Stimulated activated CD4-positive, alpha-beta T cell treated with anti-CD3 and anti-CD28 coated beads, Interleukin-15, amount 100 ng/mL, for 1 hour (primary cell): ENCODE data around the gene RBMS3.

Source experiments
- DNase-seq, 2 donors: peaks; one replicate each; pipeline ENCODE4 v3.0.0-alpha.2; 2020; ENCODE audit warnings: low read depth in 1 of 2, low spot score in 1 of 2

The RBMS3 gene

DNA sequence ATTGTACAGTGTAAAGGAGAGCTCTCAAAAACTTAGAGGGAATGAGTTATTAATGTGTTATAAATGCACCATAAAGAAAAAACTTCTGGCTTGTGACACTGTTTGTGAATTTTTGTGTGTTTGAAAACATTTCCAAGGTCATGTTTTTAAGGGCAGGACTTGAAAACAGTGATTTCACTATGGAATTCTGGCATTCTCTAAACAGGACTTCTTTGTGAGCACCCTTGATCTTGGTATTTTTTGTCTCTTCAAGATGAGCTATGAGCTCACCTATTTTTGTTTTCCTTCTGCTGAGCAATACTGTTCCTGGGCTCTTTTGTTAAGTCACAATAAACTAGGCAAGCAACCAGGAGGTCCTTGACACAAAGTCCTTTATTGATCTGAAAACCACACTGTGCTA lies 284.4 kb downstream of the RBMS3 start:
- no peak for DNase-seq

DNA sequence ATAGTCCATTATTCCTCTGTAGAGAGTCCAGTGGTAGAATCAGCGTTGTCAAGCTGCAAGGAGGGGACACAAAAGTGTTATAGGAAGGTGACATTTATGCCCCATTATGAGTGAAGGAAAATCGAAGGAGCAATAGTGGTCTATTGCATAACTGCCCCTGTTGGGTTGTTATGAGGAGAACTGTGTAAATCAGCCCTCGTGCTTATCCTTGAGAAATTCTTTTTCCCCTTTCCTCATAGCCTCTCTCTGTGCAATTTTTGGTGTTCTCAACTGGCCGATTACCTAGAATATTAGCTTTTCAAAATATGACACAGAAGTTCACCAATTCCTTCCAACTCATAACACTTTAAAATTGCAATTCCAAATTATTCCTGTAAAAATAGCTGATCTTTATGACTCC lies 286.6 kb downstream of the RBMS3 start:
- DNase-seq, result no peak

DNA sequence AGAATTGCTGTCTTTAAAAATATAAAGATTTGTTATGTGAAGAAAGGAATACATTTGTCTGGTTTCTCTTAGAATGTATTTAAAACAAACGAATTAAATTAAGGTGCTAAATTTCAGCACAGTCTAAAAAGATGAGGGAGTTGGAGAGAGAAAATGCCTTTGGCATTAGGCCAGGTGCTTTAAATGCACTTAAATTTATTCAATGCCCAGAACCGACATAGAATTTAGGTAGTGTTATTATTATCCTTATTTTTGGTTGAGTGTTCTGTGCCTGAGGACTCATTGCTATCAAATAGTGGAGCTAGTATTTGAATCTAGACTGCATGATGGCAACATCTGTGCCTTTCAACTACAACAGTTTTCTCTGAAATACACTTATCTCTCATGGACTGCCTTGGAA lies 287.5 kb downstream of the RBMS3 start:
- no peak for DNase-seq

DNA sequence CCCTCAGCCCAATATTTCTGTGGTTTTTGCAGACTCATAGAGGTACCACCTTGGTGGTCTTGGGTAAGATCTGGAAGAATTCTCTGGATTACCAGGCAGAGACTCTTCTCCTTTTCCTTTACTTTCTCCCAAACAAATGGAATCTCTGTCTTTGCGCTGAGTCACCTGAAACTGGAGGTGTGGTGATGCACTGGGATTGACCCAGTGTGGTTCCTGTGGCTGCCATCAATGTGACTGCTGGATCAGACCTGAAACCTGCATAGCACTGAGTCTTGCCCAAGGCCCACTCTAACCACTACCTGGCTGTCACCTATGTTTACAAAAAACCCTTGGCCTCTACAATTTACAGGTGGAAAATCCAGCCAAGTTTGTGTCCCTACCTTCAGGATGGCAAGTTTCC lies 295.3 kb downstream of the RBMS3 start:
- DNase-seq, result no peak

DNA sequence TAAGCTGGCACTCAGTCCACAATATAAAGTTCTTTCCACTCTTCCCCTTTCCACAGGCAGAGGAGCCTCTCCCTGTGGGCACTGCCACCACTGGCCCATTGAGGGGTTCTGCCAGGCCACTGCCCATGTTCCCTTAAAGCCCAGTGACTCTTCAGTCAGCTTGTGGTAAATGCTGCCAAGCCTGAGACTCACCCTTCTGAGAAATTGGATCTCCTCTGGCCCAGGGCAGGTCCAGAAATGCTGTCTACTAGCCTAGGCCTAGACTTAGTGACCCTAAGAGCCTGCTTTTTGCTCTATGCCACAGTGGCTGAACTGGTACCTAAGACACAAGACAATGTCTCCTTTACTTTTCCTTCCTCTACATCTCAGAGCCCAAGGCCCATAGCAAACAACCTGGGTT lies 295.8 kb downstream of the RBMS3 start:
- DNase-seq, result no peak

DNA sequence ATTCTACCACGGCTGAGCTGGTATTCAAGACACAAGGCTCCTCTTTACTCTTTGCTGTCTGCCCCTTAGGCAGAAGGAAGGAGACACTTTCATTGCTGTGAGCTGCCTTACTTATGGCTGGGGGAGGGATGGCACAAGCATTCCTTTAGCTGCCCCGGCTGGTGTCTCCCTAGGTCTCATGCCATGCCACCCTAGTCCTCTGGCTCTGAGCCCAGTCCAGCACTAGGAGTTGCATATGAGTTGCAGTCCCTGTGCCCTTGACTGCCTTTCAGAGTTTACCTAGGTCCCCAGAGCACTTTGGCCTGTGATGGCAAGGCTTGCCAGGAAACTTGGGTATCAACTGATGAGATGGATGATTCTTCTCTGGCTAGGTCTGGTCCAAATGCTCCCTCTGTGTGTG lies 296.4 kb downstream of the RBMS3 start:
- no peak for DNase-seq

DNA sequence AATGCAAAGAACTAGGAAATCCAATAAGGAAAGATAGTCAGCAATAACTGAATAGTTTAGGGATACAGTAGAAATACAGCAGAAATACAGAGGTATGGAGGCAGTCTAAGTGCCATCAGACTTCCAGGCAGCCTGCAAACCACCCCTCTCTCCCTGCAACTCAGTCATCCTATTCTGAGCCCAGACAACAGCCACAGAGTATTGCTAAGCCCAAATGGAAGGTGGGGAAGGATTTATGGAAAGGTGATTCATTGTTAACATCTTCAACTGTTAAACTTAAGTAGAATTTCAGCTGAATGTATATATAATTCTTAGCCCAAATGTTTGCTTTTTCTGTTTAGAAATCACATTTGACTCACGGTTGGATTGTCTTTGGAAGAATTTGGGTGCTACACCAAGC lies 300.4 kb downstream of the RBMS3 start:
- no peak for DNase-seq

DNA sequence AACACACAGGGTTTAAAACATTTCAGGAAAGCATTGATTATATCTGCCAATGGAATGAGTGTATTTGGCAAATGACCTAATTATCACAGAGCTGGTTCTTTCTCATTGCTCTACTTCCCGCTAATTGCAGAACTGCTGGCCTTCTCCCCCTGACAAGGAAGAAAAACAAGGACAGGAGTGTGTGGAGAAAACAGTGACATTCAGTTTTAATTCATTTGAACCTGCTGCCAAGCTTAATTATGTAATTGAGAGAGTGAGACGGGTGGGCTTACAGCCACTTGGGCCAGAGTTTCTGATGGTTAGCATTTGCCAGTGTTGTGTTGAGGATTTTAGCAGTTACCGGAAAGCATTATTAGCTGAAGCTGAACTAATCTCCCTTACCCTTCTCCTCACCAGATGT lies 301.4 kb downstream of the RBMS3 start:
- DNase-seq, result no peak

DNA sequence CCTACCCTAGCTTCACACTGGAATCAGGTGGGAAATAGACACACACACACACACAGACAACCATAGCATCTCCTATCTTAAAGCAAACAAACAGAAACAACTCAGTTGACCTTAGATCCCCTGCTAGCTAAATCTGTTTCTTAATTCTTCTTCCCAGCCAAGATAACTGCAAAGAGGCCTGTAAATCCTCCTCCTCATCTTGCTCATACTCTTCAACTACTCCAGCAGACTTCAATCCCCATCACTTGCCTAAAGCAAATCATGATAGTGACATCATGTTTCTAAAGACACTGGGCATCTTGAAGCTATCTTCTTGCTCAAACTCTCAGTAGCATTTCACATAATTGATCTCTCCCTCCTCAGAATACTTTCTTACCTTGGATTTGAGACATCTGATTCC lies 303.0 kb downstream of the RBMS3 start:
- no peak for DNase-seq

DNA sequence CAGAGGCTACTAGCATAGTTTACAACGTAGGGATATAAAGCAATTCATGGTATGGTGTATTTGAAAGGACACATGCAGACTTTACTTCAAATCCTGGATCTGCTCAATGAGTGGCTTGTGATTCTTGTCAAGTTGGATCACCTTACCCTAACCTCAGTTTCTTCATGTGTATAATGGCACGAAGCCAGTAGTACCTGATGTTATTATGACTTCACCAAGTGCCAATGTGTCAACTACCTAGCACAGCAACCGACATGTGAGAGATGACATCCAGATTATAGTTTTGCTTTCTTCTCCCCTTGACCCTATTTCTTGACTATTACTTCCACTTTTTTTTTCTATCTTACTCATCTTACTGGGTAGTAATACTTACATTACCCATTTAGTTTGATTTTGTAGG lies 304.5 kb downstream of the RBMS3 start:
- DNase-seq, result no peak

DNA sequence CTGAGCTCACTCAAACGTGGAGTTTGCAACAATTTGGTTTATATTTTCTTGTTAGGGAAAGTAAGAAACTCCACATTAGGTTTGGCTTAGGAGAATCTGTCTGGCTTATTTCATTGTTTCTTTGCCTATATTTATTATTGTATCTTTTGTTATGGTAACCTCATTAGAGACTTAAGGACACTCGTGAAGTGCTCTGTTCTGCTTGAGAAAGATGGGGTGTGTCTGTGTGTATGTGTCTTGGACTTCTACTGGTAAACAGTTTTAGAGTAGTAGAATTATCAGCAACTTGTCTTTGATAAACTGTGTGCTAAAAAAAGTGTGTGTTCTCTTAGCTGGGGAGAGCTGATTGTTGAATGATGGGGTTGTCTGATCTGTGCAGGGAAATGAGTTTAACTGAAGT lies 306.5 kb downstream of the RBMS3 start:
- no peak for DNase-seq

DNA sequence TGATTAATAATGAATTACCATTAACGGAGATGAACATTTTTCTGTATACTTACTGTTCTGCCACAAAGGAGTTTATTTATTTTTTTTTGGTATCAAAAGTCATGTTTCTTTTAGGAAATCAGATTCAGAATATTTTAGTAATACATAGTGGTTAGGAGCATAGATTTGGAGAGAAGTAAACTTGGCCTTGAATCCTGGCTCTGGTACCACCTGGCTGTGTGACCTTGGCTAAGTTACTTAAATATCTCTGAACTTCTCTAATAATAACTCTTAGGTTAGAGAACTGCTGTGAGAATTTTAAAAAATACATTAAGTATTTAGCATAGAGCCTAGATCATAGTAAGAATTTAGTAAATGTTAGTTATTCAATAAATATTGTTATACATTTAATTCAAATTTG lies 309.1 kb downstream of the RBMS3 start:
- DNase-seq, result no peak

DNA sequence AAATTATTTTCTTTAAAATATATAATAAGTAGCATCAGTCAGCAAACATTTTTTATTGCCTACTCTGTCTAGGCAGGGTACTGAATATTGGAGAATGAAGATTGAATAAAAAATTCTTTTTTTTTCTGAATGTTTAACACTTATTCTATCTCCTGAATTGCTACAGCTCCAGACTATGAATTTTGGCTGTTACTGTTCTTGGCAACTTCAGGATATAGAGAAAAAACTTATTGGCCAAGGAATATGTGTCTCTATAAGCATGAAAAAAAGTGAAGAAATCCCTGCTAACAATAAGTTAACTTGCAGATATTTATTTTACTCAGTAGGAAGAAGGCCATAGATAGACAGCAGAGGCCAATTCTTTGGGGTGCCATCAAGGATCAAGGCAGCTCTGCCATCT lies 309.6 kb downstream of the RBMS3 start:
- no peak for DNase-seq

DNA sequence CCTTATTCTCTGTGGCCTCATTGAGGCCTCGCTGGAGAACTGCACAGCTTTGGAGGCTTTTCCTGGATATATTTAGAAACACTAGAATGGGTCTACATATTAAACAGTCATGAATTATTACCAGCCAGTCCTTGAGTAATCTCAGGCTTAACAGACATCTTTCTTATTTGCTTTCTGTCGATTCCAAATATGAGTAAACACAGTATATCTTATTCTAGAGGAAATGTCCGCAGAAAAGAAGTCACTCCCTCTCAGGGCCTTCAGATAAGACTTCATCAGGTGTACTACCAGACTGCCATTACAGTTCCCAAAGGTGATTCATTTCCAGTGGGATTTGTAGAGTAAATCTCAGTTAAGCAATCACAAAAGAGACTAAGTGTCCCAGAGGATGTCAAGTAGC lies 310.7 kb downstream of the RBMS3 start:
- DNase-seq, result no peak

DNA sequence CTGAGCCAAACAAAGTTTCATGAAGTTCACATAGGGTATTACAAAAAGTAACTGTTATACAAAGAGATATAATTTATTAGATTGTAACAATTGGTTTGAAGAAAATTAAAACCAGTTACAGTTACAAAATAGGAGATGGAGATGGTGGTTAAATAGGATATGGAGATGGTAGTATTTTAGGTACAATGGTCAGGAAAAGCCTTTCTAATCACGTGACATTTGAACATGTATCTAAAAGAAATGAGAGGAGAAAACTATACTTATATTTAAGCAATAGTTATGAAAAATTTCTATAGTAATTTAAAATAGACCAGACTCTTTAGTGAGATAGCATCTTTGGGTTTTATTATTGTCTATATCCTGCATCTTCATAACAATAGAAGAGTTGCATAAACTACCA lies 312.9 kb downstream of the RBMS3 start:
- DNase-seq, result no peak

DNA sequence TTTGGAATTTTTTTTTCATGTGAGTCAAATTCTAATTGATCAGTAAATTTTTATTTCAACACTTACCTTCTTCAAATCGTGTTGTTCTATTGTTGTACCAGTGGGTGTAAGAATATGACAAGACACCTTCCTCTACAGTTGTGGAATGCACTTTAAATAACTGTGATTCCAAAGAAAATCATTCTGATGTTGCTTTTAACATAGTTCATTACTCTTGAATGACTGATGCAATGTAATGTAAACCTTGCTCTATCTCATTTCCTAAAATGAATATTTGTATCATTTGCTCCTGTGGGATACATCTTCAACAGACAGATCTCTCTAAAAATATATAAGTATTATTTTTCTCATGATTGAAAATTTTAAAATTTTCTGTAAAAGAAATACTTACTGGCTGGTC lies 313.4 kb downstream of the RBMS3 start:
- DNase-seq, result no peak

DNA sequence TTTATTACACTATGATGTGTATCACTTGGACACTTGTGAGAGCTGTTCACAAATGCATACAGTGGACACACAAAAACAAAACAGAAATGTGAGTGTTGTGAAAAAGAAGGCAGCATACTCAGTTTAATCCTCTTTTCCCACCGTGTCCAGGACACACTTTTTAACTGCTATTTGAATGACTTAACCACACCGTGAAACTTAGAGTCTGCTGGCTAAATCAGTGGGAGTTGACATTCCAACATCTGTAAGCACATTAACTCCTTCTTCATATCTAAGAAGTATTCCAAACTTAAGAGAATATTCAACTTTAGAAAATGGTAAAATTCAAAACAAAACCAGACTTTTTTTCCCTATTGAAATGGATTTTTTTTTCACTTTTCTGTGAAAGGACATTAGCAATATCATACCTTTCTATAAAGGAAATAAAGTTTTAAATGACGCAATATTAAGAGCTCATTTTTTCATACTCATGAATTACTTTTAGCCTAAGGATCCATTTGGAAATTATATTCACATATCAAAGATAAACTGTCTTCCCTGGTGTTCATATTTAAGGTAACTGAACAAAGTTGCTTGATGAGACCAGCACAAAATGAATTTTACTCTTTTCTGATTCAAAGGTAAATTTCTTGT lies 316.6 kb downstream of the RBMS3 start:
- DNase-seq, result no peak

DNA sequence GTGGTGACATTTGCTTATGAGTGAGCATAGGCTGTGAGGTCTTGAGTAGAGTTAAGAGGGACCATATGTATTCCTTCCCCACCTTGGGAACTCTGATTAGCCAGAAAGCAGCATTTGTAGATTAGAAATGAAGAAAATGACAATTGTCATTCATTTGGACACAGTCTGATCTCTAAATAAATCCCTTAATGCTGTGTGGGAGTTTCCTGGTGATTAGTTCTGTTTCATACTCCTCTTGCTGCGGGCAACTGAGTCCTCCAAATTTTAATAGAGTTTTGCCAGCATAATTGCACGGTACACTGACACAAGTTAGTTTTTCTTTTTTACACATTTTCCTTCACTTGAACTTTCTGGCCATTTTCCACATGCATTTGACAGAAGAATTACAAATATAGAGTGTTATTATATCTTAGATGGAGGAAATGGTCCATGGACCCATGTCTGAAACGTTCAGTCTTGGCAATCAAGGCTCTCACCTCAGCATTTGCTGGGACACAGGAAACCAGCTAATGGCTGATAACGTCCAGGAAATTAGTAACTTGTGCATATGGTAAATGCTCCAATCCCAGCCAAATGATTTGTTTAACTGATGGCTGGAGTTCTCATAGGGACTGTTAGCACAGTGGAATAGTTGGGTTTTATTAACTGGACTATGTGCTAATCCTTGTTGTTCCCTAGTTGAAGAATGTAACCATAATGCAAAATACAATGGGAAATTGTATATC lies 321.2 kb downstream of the RBMS3 start:
- DNase-seq, result no peak

DNA sequence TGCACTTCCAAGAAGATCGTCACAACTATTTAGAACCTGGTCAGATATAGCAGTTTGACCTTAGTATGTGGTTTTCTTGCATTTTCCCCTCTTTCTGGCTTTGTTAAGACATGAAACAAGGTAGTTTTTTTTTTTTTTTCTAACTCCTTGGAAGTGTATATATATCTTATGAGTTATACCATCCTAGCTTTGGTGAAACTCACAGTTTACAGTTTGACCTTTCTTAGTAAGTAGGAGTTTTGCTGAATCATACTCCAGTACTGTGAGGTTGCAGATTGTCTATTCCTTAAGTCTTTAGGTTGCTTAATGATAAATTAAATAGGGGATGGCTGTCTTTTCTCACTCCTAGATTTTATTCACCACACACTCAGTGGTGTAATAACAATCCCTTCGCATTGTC lies 325.0 kb downstream of the RBMS3 start:
- no peak for DNase-seq

DNA sequence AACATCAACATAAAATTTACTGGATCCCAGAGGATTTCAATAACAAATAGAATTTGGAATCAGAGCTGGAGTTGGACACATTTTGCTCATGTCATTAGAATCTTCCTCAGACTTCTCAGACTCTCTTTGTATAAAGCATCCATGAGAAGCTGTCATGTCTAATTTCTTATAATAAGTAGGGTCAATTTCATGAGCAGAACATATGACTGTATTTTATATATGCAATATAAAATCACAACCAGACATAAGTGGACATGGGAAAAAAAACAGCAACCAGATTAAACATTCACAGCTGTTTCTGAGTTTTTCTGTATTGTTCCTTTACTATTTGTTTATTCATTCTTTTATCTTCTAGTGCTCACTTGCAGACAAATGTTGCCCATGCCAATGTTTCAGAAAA lies 325.5 kb downstream of the RBMS3 start:
- DNase-seq, result no peak

DNA sequence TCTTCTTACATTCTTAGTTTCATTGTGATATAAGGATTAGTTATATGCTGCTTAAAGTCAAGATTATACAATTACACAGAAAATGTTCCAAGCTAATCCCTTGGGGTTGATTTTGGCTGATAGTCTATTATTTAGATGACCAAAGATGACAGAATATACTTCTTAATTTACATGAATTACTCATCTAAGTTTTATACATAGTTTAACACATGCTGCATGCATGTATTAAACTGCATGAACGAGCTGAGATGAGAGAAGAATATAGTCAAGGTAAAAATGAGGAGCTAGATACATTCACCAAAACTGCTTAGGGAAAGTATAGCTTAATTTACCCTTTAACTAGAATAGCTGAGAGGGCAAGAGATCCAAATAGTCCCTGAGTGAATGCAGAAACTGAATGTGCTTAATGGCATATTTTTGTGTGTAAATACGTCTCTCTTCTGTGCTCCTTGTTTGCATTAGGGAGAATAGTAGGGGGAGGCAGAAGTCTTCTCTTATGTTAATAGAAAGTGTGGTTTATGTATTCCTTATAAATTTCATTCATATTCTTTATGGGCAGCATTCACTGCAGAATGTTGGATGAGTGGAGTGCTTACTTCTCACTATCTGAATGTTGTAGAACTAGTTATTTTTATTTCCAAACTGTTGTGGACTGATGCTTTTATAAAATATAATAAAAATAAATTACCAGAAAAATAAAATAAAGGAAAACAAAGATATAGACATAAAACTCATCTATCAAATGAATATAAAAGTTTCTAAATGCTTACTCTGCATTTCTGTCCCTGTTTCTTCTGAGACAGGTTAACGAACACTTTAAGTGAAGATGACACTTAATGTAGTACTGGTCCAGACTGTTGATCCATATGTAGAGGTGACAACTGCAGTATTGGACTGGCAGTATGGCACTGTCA lies 327.8 kb downstream of the RBMS3 start:
- no peak for DNase-seq

DNA sequence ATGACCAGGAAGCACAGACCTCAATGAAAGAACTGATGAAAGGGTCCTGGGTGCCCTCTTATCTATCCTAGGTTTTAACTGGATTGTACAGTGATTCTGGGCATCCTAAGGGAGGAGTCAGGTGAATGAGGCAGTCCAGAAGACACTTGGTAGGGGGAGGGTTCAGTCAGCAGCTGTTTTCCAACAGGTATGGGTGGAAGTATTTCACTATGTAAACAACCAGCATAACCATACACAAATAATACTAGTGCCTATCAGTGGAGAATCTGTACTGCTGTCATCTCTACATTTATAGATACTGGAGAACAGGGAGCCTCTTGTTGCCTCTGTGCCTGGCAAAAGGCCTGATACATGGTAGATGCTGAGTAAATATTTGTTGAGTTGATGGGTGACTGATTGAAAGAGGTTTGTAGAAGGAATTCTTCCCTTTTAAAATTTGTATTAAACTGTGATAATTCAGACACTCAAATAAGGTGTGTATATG lies 328.5 kb downstream of the RBMS3 start:
- no peak for DNase-seq
